Measurements from ENCODE around the gene RNF215. TPM values are rescaled to one million over a fixed set of nuclear protein-coding genes. Genes with fewer than 3 reads are reported as not detected.

Gene RNF215
- total and polyA plus RNA-seq, 2 of the 13 experiments (the other 11 are each of a cell fraction or from before 2014, with no cell fraction given) = 5.3 to 6.1 TPM

DNA sequence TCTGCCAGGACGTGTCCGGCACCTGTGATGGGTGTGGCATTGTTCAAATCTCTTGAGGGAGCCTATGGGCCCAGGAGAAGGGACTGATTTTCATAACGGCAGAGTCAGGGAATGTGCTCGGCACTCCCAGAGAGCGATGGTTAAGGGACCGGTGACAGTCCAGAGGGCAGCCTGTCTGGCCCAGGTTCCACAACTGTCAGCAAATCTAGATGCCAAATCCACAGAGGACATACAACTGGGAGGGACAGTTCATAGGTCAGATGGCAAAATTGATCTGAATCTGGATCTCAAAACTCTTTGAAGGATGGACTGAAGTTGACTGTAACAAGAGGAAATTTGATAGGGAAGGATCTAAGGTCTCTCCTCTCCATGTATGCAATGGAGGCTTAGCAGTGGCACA, 17.1 kb upstream of the RNF215 start (continued):
- TF ChIP-seq KDM5A (IDR thresholded peaks at IDR 0.05; ENCODE audit: borderline replicate concordance, low read length) = no peak
- TF ChIP-seq ZC3H4 (CRISPR knock-in tag; IDR thresholded peaks at IDR 0.05; ENCODE audit: borderline replicate concordance) = no peak
- no peak for TF ChIP-seq NFKB2 (CRISPR knock-in tag; IDR thresholded peaks at IDR 0.05; ENCODE audit: borderline replicate concordance)
- TF ChIP-seq SNAPC2 (CRISPR knock-in tag; IDR thresholded peaks at IDR 0.05) = no peak
- no peak for TF ChIP-seq SP2 (CRISPR knock-in tag; IDR thresholded peaks at IDR 0.05)
- TF ChIP-seq MXI1 (IDR thresholded peaks at IDR 0.05; ENCODE audit: borderline replicate concordance, low read depth, low read length) = no peak
- no peak for TF ChIP-seq ZFYVE20 (CRISPR knock-in tag; IDR thresholded peaks at IDR 0.05; ENCODE audit: borderline replicate concordance, low read depth)
- peak; percentile 87 for TF ChIP-seq SIX1 (CRISPR knock-in tag; IDR thresholded peaks at IDR 0.05; ENCODE audit: borderline replicate concordance)
- no peak for TF ChIP-seq SRY (CRISPR knock-in tag; IDR thresholded peaks at IDR 0.05)
- no peak for TF ChIP-seq NCOA1 (CRISPR knock-in tag; IDR thresholded peaks at IDR 0.05)
- peak; percentile 60; the same call in 1 of the 2 replicates for TF ChIP-seq GATAD2A (CRISPR knock-in tag; IDR thresholded peaks at IDR 0.05)
- TF ChIP-seq, protein P1, sequence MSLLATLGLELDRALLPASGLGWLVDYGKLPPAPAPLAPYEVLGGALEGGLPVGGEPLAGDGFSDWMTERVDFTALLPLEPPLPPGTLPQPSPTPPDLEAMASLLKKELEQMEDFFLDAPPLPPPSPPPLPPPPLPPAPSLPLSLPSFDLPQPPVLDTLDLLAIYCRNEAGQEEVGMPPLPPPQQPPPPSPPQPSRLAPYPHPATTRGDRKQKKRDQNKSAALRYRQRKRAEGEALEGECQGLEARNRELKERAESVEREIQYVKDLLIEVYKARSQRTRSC (CRISPR knock-in tag; IDR thresholded peaks at IDR 0.05; ENCODE audit: low read depth) = no peak
- TF ChIP-seq ZBTB34 (CRISPR knock-in tag; IDR thresholded peaks at IDR 0.05) = peak; percentile 58; the same call in 1 of the 2 replicates
- TF ChIP-seq PPARG (CRISPR knock-in tag; conservative IDR thresholded peaks at IDR 0.05) = no peak; the same call in 1 of the 2 replicates
- TF ChIP-seq, protein P2, sequence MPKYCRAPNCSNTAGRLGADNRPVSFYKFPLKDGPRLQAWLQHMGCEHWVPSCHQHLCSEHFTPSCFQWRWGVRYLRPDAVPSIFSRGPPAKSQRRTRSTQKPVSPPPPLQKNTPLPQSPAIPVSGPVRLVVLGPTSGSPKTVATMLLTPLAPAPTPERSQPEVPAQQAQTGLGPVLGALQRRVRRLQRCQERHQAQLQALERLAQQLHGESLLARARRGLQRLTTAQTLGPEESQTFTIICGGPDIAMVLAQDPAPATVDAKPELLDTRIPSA (CRISPR knock-in tag; IDR thresholded peaks at IDR 0.05; ENCODE audit: borderline replicate concordance) = no peak
- TF ChIP-seq, protein P3, sequence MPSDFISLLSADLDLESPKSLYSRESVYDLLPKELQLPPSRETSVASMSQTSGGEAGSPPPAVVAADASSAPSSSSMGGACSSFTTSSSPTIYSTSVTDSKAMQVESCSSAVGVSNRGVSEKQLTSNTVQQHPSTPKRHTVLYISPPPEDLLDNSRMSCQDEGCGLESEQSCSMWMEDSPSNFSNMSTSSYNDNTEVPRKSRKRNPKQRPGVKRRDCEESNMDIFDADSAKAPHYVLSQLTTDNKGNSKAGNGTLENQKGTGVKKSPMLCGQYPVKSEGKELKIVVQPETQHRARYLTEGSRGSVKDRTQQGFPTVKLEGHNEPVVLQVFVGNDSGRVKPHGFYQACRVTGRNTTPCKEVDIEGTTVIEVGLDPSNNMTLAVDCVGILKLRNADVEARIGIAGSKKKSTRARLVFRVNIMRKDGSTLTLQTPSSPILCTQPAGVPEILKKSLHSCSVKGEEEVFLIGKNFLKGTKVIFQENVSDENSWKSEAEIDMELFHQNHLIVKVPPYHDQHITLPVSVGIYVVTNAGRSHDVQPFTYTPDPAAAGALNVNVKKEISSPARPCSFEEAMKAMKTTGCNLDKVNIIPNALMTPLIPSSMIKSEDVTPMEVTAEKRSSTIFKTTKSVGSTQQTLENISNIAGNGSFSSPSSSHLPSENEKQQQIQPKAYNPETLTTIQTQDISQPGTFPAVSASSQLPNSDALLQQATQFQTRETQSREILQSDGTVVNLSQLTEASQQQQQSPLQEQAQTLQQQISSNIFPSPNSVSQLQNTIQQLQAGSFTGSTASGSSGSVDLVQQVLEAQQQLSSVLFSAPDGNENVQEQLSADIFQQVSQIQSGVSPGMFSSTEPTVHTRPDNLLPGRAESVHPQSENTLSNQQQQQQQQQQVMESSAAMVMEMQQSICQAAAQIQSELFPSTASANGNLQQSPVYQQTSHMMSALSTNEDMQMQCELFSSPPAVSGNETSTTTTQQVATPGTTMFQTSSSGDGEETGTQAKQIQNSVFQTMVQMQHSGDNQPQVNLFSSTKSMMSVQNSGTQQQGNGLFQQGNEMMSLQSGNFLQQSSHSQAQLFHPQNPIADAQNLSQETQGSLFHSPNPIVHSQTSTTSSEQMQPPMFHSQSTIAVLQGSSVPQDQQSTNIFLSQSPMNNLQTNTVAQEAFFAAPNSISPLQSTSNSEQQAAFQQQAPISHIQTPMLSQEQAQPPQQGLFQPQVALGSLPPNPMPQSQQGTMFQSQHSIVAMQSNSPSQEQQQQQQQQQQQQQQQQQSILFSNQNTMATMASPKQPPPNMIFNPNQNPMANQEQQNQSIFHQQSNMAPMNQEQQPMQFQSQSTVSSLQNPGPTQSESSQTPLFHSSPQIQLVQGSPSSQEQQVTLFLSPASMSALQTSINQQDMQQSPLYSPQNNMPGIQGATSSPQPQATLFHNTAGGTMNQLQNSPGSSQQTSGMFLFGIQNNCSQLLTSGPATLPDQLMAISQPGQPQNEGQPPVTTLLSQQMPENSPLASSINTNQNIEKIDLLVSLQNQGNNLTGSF (CRISPR knock-in tag; IDR thresholded peaks at IDR 0.05) = no peak
- no peak for TF ChIP-seq ZNF691 (CRISPR knock-in tag; IDR thresholded peaks at IDR 0.05; ENCODE audit: borderline replicate concordance, low read depth)
- no peak for TF ChIP-seq CAMTA2 (CRISPR knock-in tag; IDR thresholded peaks at IDR 0.05; ENCODE audit: borderline replicate concordance)
- 0 out of 2 replicates have a peak, but pooled peaks have one; percentile 10 for TF ChIP-seq ETV5 (CRISPR knock-in tag; IDR thresholded peaks at IDR 0.05; ENCODE audit: borderline replicate concordance)
- no peak for TF ChIP-seq ZNF44 (CRISPR knock-in tag; IDR thresholded peaks at IDR 0.05)
- TF ChIP-seq FOXJ3 (CRISPR knock-in tag; IDR thresholded peaks at IDR 0.05; ENCODE audit: borderline replicate concordance) = 0 out of 2 replicates have a peak, but pooled peaks have one; percentile 41
- TF ChIP-seq ZNF619 (CRISPR knock-in tag; IDR thresholded peaks at IDR 0.05) = no peak
- TF ChIP-seq ZNF136 (CRISPR knock-in tag; IDR thresholded peaks at IDR 0.05; ENCODE audit: low read depth) = no peak
